GM13977 (cell line): ENCODE measurements around the gene PRDM9.

Experiments
- DNase-seq: peaks from one replicate; pipeline ENCODE4 v3.0.0; 2012; ENCODE audit warnings: low spot score
- in situ Hi-C: fragments of 300-500 bp; cut with MboI; formaldehyde crosslinking; loops from one replicate; pipeline ENCODE4 v1.12.0; 2022; ENCODE audit warnings: low sequenced_read_pairs, low pct_unique_long_range_greater_than_20kb, mixed read lengths, inconsistent platforms; ENCODE audit not compliant: unreplicated experiment
- TF ChIP-seq, protein P1 (sequence below): IDR thresholded peaks from 2 replicates; pipeline ENCODE4 v1.5.1; 2012; ENCODE audit warnings: mild to moderate bottlenecking, control low read depth; ENCODE audit not compliant: insufficient read depth; ENCODE audit errors: extremely low read depth, missing control alignments

PRDM9 gene

DNA sequence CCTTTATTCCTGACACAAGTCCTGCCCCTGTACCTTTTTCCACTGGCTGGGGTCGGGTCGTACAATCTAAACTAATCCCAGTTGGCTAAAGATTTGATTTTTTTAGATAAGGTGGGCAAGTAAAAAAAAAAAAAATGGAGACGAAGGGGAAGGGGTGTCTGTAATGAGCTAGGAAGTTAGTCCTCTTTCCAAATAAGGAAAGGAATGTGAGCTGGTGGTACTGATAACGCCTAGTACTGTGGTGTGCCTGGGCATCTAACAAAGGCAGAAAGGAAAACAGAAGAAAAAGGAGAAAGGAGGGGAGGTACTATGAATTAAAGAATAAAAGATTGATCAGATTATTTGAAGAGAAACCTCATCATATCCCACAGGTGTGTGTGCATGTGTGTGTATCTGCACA is 21.3 kb downstream of the PRDM9 start:
- in situ Hi-C loops: no loop called here
- TF ChIP-seq, protein P1, sequence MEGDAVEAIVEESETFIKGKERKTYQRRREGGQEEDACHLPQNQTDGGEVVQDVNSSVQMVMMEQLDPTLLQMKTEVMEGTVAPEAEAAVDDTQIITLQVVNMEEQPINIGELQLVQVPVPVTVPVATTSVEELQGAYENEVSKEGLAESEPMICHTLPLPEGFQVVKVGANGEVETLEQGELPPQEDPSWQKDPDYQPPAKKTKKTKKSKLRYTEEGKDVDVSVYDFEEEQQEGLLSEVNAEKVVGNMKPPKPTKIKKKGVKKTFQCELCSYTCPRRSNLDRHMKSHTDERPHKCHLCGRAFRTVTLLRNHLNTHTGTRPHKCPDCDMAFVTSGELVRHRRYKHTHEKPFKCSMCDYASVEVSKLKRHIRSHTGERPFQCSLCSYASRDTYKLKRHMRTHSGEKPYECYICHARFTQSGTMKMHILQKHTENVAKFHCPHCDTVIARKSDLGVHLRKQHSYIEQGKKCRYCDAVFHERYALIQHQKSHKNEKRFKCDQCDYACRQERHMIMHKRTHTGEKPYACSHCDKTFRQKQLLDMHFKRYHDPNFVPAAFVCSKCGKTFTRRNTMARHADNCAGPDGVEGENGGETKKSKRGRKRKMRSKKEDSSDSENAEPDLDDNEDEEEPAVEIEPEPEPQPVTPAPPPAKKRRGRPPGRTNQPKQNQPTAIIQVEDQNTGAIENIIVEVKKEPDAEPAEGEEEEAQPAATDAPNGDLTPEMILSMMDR: no peak
- no peak for DNase-seq

GRCh38 chr5:23530571-23530970 is 23.2 kb downstream of the PRDM9 start:
- no peak for DNase-seq
- in situ Hi-C loops: no loop called here
- TF ChIP-seq, protein P1: no peak

- TF ChIP-seq, protein P1: no peak
- no peak for DNase-seq
- in situ Hi-C loops: no loop called here
These were observed 63.6 kb downstream of the PRDM9 start for GRCh38 chr5:23571059-23571458.
